Fibroblast of skin of right quadriceps (primary cell): ENCODE results near the gene LSM3.
A peak's percentile ranks its signal among the peaks of the same experiment; 100 is the strongest.

Experiments used
- DNase-seq: peaks from one replicate; pipeline ENCODE4 v3.0.0-alpha.2; 2013

LSM3 gene

DNA sequence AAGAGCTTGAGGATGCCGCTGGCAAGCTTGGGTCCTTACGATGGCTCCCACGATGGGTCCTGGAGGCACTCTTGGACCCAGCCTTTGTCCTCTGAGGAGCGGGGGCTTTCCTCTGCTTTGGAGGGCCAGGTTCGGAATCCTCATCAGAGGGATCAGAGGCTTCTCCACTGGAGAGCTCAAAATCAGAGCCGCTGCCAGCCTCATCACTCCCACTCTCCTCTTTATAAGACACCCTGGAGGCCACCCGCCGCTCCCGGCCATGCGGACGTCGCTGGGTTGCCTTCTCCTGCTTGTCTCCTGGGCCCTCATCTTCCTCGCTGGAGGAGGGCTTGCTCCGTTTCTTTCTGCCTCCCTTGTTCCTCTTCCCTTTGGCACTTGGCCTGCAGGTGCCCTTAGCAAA lies 20.2 kb upstream of the LSM3 start:
- no peak for DNase-seq

DNA sequence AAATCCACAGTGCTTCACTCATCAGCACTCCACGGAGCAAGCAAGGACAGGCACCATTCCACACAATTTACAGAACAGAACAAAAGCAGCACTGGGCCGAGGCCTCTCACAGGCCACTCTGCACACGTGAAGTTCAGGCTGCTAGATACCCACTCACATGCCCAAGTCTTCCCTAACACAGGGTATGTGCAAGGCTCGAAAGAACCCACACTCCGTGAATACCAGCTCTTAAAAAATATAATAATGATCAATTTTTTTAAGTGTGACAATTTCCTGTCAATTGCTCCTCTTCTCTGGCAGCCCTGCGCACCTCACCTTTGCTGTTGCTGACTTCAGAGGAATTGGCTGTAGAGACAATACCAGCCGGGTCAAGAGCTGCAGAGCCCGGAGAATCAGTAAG lies 19.2 kb upstream of the LSM3 start:
- no peak for DNase-seq

DNA sequence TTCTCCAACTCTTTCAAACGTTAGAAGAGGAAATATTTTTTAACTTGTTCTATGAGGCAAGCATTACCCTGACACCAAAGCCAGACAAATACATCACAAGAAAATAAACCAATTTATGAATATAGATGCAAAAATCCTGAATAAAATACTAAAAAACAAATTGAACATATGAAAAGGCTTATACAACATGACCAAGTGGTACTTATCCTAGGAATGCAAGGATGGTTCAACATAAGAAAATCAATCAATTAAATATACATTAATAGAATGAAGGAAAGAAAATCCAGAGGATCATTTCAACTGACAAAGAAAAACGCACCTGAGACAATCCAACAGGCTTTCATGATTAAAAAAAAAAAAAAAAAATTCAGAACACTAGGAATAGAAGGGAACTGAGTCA lies 17.3 kb upstream of the LSM3 start:
- DNase-seq = no peak

DNA sequence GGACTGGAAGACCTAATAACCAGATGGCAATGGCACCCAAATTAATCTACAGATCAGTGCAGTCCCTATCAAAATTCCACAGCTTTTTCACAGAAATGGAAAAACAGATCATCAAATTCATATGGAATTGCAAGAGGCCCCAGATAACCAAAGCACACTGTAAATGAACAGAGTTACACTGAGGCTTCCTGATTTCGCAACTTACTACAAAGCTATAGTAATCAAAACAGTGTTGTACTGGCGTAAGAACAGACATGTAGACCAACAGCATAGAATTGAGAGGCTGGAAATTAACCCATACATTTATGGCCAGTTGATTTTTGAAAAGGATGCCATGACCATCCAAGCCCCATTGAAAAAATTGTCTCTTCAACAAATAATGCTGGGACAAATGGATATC lies 16.4 kb upstream of the LSM3 start:
- no peak for DNase-seq

DNA sequence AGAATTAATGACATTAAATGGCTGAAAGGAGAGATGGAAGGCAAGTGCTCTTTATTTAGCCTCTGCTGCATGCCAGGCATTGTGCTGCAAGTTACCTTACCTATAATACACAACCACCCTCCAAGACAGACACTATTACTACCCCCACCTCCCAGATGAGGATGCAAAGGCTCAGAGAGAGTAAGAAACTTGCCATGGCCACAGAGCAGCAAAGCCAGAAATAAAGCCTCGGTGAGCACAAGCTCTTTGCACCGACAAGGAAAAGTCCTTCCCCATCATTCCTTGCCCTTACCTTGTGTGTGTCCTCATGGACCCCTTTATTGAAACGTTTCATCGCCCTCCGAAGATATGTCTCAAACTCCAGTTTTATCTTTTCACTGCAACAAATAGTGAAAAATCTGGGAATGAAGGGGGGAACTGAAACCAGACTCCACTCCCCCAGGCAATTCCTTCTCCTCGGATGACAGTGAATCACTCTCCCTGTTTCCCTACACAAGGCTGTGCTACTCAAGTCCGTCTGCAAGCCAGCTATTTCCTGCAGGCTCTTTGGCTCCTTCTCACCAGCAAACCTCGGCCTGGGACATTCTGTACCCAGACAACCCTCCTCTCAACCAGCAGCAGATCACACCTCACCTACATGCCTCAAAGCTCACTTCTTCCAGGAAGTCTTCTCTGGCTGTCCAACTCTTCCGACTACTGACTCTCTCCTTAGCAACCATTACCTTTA lies 11.6 kb upstream of the LSM3 start:
- no peak for DNase-seq

DNA sequence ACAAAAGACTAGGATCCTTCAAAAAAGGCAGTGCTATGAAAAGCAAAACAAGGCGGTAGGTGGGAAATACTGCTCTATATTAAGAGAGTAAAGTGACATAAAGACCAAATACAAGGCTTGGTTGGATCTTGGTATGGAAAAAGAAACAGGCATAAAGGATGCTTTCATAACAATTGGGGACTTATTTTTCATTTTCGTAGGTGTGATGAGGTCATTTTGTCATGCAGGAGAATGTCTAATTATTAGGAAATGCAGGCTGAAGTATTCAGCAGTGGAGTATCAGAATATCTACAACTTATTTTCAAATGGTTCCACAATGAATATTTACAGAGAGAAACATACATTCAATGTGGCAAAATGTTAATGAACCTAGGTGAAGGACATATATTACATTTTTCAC lies 9.2 kb upstream of the LSM3 start:
- no peak for DNase-seq

DNA sequence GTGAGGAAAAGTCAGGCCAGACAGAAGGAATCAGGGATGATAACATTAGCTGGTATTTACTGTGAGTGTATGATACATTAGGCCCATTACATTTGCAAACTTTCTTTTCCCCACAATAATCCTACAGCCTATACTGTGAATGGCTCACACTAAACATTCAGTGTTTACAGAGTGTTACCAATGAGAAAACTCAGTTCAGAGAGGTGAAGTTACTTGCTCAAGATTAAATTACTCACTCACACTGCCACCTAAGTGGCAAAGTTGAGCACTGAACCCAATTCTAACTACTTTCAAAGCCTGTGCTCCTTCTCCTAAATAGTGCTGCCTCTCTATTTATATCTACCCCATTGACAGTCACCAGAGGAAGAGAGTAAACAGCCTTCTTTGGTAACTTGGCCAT lies 8.7 kb upstream of the LSM3 start:
- no peak for DNase-seq

DNA sequence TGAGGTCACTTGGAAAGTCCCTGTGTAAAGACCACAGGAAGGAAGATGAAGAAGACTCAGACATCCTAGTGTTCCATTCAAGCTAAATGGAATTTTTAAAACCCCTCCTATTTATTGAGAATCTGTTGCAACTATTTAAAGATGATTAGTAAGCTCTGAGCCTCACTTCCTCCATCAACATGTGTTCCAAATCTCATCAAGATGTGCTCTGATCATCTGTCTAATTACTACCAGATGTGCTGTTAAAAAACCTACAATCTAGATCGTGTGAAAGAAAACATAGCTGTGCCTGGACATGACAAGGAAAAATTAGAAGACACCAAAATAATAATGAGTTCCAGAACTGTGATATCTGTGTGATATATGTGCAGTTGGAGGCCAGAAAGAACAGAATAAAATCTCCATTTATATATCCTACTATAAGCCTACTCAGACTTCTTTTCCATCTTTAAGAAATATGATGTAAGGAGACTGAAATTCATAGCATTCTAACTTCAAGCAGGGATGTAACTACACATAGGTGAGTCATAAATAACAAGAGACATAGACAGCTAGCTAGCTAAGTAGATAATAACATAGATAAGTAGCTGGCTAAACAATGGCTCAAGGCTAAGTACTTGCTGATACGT lies 8.0 kb upstream of the LSM3 start:
- peak; percentile 91 for DNase-seq

DNA sequence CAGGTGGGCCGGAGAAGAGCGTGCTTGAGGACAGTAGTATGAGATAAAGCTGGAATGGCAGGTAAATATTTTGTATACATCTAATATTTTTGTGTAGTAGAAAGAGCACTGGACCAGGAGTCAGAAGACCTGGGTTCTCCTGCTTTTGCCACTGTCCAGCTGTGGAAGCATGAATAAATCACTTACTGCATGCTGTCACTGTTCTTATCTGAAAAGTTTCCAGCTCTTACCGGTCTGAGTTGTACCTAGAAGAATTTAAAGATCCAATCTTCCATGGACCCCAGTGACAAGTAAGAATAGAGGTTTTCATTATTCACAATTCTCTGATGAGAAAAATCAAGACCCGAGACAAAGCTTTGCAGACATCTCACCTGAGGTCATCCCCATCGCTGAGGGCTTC lies 6.1 kb upstream of the LSM3 start:
- no peak for DNase-seq

DNA sequence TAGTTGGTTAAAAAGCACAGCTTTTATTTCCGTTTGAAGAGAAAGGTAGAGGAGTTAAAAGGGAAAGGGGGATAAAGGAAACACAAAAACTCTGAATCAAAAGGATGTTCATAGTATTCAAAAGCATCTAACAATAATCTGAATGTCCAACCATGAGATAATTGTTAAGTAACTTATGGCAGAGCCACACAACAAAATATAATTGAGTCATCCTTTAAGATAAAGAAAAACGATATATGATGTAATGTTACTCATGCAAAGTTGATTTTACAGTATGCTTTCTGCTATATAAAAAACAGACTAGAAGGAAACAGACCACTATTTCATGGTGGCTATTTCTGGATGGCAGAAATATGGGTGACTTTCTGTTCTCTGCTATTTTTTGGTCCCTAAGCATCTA lies 4.1 kb upstream of the LSM3 start:
- DNase-seq = no peak

DNA sequence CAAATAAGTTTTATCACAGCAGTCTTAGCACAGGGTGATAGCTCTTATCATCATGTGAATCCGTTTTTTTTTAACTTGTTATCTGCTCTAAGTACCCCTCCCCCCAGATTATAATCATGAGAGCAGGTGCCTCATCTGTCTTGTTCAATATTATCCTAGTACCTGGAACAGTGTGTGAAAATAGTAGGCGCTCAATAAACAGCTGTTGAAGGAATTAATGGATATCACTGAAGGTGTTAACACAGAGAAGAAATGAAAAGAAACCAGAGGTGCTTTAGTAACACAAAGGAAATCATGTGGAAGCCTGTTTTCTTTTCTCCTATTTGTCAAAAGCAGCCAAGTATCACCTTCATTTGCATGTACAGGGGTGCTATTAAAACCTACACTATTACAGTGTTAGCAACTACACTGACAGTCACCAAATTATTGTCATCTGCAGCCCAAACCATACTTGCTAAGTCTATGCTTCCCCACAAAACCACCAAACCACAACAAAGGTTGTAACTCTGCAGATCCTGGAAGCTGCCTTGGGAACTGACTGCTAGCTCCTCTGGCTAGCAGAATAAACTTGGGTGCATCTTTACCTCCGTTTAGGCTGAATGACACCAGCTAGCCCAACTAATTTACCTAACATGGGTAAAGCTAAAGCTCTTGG lies 3.1 kb upstream of the LSM3 start:
- DNase-seq = peak; percentile 73

DNA sequence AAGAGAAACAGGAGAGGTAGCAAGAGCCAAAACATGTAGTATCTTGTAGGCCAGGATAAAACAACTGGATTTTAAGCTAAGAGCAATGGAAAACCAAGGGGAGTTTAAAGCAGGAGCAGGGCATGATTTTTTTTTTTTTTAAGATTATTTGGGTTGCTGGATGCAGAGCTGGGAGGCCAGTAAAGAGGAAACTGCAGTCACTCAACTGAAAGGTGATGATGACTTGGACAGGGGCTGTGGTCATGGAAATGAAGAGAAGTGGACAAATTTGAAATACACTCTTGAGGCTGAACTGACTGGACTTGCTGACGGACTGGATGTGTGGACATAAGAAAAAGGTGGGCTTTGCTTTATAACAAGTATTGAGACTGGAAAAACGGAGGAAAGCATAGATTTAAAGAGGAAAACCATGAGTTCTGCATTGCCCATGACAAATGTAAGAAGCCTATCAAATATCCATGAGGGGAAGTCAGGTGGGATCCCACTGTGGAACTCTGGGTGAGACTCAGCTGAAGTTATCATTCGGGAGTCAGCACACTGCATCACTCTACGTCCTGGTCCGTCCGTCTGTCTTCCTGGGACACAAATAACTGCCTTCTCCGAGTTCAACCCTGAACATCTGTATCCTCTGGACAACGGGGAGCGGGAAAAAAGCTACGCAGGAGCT lies 904 bp upstream of the LSM3 start:
- DNase-seq = no peak

DNA sequence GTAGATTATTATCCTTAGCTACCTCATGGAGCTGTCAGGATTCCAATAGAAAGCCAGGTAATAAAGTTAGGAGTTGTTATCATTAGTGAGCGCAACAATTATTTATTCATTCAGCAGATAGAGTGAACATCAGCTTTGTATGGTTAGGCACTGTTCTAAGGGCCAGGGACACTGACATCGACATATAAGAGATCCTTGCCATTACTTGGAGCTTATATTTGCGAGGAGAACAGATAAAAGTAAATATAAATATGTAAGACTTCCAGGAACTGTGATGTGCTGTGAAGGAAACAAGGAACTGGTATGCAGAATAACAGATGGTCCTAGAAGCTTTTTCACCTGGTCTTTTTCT lies 473 bp downstream of the LSM3 start:
- no peak for DNase-seq

DNA sequence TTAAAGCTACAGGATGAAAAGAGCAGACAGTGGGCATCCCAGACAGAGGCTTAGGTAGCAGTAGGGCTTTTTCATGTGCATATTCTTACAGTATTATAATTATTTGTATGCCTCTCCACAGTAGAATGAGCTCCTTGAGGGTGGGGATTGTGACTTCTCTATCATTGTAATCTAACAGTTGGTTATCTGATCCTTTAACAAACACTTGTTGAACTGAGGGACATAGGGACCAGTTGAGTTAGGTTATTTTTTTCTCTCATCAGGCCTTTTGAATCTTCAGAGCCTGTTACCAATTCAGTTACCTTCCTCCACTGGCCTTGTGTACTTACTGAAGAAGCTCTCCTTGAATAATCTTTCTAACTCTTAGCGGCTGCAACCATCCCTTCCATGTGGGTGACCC lies 1.2 kb downstream of the LSM3 start:
- no peak for DNase-seq

DNA sequence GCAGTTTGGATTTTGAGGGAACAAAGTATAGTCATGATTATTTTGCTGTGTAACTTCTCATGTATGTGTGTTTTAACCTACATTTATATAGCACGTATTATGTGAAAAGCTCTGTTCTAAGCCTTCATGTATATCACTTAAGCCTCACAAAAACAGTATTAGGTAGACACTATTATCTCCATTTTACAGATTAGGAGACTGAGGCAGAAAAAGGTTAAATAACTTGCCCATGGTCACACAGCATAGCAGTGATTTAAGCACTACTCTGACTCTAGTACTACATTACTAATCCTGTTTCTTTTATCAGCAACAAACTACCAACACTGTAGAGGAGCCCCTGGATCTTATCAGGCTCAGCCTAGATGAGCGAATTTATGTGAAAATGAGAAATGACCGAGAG lies 2.6 kb downstream of the LSM3 start:
- DNase-seq = no peak

DNA sequence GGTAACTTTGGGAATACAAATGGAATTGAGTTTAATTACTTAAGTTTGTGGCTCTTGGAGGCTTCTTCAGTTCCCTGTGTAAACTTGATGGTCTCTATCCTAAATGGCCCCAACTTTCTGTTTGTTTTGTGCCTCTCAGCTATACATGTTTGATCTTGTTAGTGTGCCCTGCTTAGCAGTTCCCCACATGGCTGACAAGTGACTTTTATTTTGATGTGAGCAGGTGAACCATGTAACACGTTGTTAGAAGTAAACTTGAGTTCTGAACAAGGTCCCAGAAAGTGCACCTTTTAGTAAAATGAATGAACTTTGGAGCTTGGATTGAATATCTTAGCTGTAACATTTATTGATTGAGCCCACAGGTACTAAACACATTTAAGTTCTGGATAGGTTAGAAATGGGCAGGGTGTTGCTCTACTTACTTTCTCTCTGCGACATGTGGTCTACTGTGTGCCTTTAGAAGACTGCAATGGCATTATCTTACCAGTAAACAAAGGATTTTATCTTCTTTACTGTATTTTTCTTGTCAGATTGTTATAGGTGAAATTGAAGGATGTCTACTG lies 4.5 kb downstream of the LSM3 start:
- DNase-seq = no peak

DNA sequence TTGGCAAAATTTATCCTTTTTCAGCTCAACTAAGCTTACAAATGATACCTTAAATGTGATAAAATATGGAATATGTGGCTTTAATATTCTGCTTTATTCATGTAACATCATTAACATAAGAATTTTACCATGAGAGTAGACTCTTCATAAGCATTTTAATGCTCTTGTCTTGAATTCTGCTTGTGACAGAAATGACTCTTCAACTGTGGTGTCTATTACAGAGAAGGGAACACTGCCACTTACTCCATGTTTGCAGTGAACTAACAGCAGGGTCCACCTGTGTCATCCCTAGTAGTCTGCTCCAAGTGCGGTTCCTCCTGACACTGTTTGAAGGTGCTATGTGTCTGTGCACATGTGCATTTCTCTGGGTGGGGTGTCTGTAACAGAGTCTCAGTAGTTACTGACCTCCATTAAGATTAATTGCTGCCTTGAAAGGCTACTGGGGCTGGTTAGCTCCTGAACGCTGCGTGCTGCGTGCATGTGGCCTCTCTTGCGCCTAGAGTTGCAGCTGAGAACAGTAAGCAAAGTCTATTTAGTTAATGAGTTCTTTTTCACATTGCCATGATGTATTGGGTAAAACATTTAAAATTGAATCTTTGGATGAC lies 8.3 kb downstream of the LSM3 start:
- DNase-seq = no peak

DNA sequence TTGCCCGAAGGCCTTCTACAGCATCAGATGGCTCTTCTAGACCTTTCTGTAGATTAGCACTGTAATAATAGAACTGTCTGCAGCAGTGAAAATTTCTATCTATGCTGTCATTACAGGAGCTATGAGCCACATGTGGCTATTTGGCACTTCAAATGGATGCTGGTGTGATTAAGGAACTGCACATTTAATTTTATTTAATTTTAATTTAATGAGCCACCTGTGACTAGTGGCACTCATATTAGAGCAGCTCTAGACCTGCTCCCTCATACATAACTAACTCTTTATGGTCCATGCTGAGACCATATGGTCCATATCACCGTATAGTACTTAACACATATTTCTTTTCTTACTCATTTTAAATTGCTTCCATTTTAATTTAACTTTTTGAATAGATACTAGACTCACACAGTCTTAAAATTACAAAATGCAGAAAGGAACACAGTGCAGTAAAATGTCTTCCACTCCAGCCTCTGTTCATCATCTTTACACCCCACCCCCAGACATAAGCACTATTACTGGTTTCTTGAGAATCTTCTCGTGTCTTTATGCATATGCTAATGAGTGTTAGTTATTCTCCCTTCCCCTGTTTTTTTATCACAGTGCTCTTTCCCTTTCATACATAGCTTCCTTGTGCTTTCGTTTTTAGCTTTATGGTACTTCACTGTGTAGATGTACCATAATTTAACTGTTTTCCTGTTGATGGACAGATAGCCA lies 9.6 kb downstream of the LSM3 start:
- no peak for DNase-seq

DNA sequence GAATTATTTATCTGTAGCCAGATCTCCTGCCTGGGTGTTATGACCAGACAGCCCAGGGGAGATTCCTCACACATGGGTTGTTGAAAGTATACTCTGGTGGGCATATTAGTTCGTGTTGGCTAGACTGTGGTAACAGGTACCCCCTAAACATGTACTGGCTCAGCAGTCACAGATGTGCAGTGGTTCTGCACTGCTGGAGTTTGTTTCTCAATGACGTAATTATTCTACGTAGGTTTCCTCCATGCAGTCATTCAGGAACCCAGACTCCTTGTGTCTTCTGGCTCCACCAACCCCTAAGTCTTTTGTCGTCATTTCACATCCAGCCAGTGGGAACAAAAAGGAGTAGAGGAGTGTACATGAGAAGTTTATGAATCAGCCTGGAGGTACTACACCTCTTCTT lies 16.2 kb downstream of the LSM3 start:
- DNase-seq = no peak

DNA sequence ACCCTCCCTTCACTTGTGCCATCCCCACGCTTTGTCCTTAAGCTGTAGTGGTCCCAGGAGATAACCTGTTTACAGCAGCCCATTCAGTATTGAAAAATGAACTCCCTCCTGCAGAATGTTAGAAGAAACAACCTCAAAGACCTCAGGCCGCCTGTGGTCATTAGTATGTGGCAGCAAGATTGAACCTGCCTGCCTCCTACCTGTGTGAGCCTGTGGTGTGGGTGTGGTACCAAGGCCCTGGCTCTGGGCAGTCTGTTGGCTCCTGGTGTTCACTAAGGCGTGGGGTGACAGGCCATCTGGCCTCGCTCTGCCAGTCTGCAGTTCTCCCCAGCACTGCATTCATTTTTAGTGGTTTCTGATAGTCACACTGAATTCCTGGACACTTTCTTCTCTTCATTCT lies 21.0 kb downstream of the LSM3 start:
- DNase-seq = no peak

DNA sequence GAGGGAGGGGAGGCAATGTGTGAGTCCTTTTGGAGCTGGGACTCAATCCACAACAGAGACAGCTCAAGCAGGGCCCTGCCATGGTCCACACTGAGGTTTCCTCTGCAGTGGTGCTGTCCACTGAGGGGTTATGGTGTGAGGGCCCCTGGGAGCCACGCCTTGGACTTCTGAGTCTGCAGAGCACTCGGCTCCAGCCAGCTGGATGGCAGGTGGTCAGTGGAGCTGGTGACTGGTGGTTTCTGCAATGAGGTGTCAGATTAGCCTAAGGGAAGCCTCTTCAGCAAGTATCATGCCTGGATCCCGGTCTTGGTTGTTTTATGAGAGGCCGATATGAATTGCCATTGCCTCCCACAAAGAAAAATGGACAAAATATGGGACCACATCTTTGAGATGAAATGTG lies 21.7 kb downstream of the LSM3 start:
- no peak for DNase-seq

DNA sequence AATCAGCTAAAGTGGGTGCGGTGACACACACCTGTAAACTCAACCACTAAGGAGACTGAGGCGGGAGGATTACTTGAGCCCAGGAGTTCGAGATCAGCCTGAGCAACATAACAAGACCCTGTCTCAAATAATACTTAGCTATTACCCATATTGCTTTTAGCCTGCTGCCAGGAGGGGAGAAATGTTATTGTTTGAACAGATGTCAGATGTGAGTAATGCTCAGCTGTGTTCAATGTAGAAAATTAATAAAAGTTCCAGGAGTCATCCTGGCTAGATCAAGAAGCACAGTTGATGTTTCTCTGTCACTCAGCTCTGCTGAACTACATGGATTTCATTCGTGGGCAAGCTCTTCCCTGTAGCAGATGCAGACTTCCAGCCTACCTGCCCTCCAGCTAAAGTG lies 22.2 kb downstream of the LSM3 start:
- peak; percentile 18 for DNase-seq
